GM18511 (cell line): ENCODE measurements around the gene ANKRD60.

Experiments used
- ATAC-seq: cut with Tn5 transposase; IDR thresholded peaks from one replicate; pipeline ENCODE4 v1.9.1; 2021; ENCODE audit warnings: mild to moderate bottlenecking, moderate library complexity; ENCODE audit not compliant: unreplicated experiment

Gene ANKRD60

GRCh38 chr20:58228484-58229197 lies at the start of gene ANKRD60:
Gene ANKRD60 (minus strand): TSS chr20:58228653. CDS start chr20:58228653, 0 bp downstream.
- ATAC-seq: no peak

- ATAC-seq: no peak
Observed at GRCh38 chr20:58277578-58278472, 49.4 kb upstream of the ANKRD60 start.

GRCh38 chr20:58277107-58277506 lies 48.7 kb upstream of the ANKRD60 start:
- no peak for ATAC-seq

GRCh38 chr20:58274384-58274783 lies 45.9 kb upstream of the ANKRD60 start:
- ATAC-seq: no peak

- ATAC-seq: no peak
Observed at GRCh38 chr20:58271606-58272351, 43.3 kb upstream of the ANKRD60 start.

GRCh38 chr20:58268936-58269619 lies 40.6 kb upstream of the ANKRD60 start:
- ATAC-seq: no peak

- no peak for ATAC-seq
Observed at GRCh38 chr20:58268421-58268821, 40.0 kb upstream of the ANKRD60 start.

GRCh38 chr20:58267389-58268215 lies 39.1 kb upstream of the ANKRD60 start:
- ATAC-seq: no peak

GRCh38 chr20:58264271-58264670 lies 35.8 kb upstream of the ANKRD60 start:
- no peak for ATAC-seq

GRCh38 chr20:58261660-58262059 lies 33.2 kb upstream of the ANKRD60 start:
- no peak for ATAC-seq

- no peak for ATAC-seq
Observed at GRCh38 chr20:58260006-58260405, 31.6 kb upstream of the ANKRD60 start.

- ATAC-seq: no peak
Observed at GRCh38 chr20:58256842-58257241, 28.4 kb upstream of the ANKRD60 start.

GRCh38 chr20:58256307-58256706 lies 27.9 kb upstream of the ANKRD60 start:
- ATAC-seq: no peak

- no peak for ATAC-seq
Observed at GRCh38 chr20:58254890-58255289, 26.4 kb upstream of the ANKRD60 start.

- no peak for ATAC-seq
Observed at GRCh38 chr20:58251979-58252591, 23.6 kb upstream of the ANKRD60 start.

GRCh38 chr20:58251348-58251978 lies 23.0 kb upstream of the ANKRD60 start:
- ATAC-seq: no peak

- ATAC-seq: no peak
Observed at GRCh38 chr20:58246346-58246745, 17.9 kb upstream of the ANKRD60 start.

GRCh38 chr20:58245931-58246330 lies 17.5 kb upstream of the ANKRD60 start:
- no peak for ATAC-seq
